ENCODE data around the gene TENT5A.
"Not testable (repeated sequence)": the region's sequence is repeated elsewhere in the genome, so short reads cannot be mapped to it uniquely, and the experiment has no call there.

TENT5A gene

GRCh38 chr6:81752084-81752920 lies at the start of gene TENT5A:
TSS of gene TENT5A (minus strand) at chr6:81752681. CDS start at chr6:81752141, 540 bp downstream.
- DNase-seq, result peak; percentile 71

- DNase-seq, result no peak
Observed at GRCh38 chr6:81801489-81801888, 49.0 kb upstream of the TENT5A start.

GRCh38 chr6:81800666-81801065 lies 48.2 kb upstream of the TENT5A start:
- no peak for DNase-seq

- no peak for DNase-seq
Observed at GRCh38 chr6:81799323-81799722, 46.8 kb upstream of the TENT5A start.

- no peak for DNase-seq
Observed at GRCh38 chr6:81797591-81797990, 45.1 kb upstream of the TENT5A start.

GRCh38 chr6:81795890-81796289 lies 43.4 kb upstream of the TENT5A start:
- no peak for DNase-seq

GRCh38 chr6:81793821-81794475 lies 41.5 kb upstream of the TENT5A start:
- no peak for DNase-seq

- no peak for DNase-seq
Observed at GRCh38 chr6:81792826-81793225, 40.3 kb upstream of the TENT5A start.

GRCh38 chr6:81791756-81792155 lies 39.3 kb upstream of the TENT5A start:
- no peak for DNase-seq

- no peak for DNase-seq
Observed at GRCh38 chr6:81790034-81790433, 37.6 kb upstream of the TENT5A start.

GRCh38 chr6:81789291-81789690 lies 36.8 kb upstream of the TENT5A start:
- DNase-seq, result no peak

- no peak for DNase-seq
Observed at GRCh38 chr6:81788748-81789147, 36.3 kb upstream of the TENT5A start.

- DNase-seq, result no peak
Observed at GRCh38 chr6:81787313-81788068, 35.0 kb upstream of the TENT5A start.

GRCh38 chr6:81786150-81786549 lies 33.7 kb upstream of the TENT5A start:
- no peak for DNase-seq

- DNase-seq, result no peak
Observed at GRCh38 chr6:81785377-81785776, 32.9 kb upstream of the TENT5A start.

- DNase-seq, result no peak
Observed at GRCh38 chr6:81783893-81784292, 31.4 kb upstream of the TENT5A start.

GRCh38 chr6:81781624-81782023 lies 29.1 kb upstream of the TENT5A start:
- no peak for DNase-seq

GRCh38 chr6:81777586-81778268 lies 25.2 kb upstream of the TENT5A start:
- DNase-seq, result no peak

GRCh38 chr6:81776219-81776618 lies 23.7 kb upstream of the TENT5A start:
- not testable (repeated sequence) for DNase-seq

- DNase-seq, result no peak
Observed at GRCh38 chr6:81774542-81774941, 22.1 kb upstream of the TENT5A start.

- DNase-seq, result no peak
Observed at GRCh38 chr6:81773887-81774286, 21.4 kb upstream of the TENT5A start.

GRCh38 chr6:81772741-81773140 lies 20.3 kb upstream of the TENT5A start:
- DNase-seq, result no peak

GRCh38 chr6:81771097-81771496 lies 18.6 kb upstream of the TENT5A start:
- no peak for DNase-seq
